CD4-positive, alpha-beta T cell (primary cell): Measurements from ENCODE around the gene ARHGAP5. TPM values are rescaled to one million over a fixed set of nuclear protein-coding genes. Genes with fewer than 3 reads are reported as not detected.

Experiments
- ATAC-seq: fragments of 200-7000 bp; cut with Tn5 transposase; one replicate; pipeline ENCODE4 v1.10.0; 2022; ENCODE audit warnings: mild to moderate bottlenecking; ENCODE audit not compliant: poor library complexity
- CTCF ChIA-PET: fragments of 350-600 bp; sonication (Branson Sonifier 250); formaldehyde crosslinking; loops from one replicate; lab custom pipeline; 2021; ENCODE audit warnings: antibody characterized with exemption, inconsistent platforms; lab: Charles Lee
- POLR2A ChIA-PET: fragments of 350-600 bp; sonication (Branson Sonifier 250); formaldehyde crosslinking; loops from one replicate; lab custom pipeline; 2021; ENCODE audit warnings: antibody characterized with exemption, inconsistent platforms; lab: Charles Lee
- DNase-seq, 14 experiments: peaks; one replicate each; pipeline ENCODE4 v3.0.0-alpha.2; 2013 to 2020; ENCODE audit warnings: mixed read lengths in 2 of 14
- H3K27ac ChIP-seq, 2 donors: one replicate each; pipeline versions ENCODE4 v1.5.1 to v1.7.0; 2013; ENCODE audit warnings: low read length in 2 of 2, low read depth in 1 of 2, mild to moderate bottlenecking in 1 of 2
- H3K27me3 ChIP-seq, 2 experiments: 1 replicate in 1 of 2; 2 replicates in 1 of 2; pipeline versions ENCODE4 v1.6.1 to v1.7.0; 2013; ENCODE audit warnings: low read length in 2 of 2, control low read depth in 1 of 2, mild to moderate bottlenecking in 1 of 2, moderate library complexity in 1 of 2; ENCODE audit not compliant: insufficient read depth in 2 of 2, control insufficient read depth in 1 of 2
- H3K36me3 ChIP-seq: one replicate; pipeline ENCODE4 v1.6.1; 2013; ENCODE audit warnings: low read length, control low read depth; ENCODE audit not compliant: insufficient read depth
- H3K4me1 ChIP-seq: one replicate; pipeline ENCODE4 v1.6.1; 2013; ENCODE audit warnings: low read length, control low read depth; ENCODE audit not compliant: insufficient read depth
- H3K4me3 ChIP-seq: one replicate; pipeline ENCODE4 v1.5.1; 2013; ENCODE audit warnings: mild to moderate bottlenecking, low read length, moderate library complexity
- H3K9me3 ChIP-seq, 2 experiments: 1 replicate in 1 of 2; 2 replicates in 1 of 2; pipeline versions ENCODE4 v1.6.1 to v1.7.0; 2013; ENCODE audit warnings: low read length in 2 of 2, mild to moderate bottlenecking in 2 of 2, control low read depth in 1 of 2, moderate library complexity in 1 of 2; ENCODE audit not compliant: control insufficient read depth in 1 of 2, insufficient read depth in 1 of 2
- H3K27ac Mint-ChIP-seq: one replicate; pipeline ENCODE4 v1.8.0; 2020; ENCODE audit warnings: mixed read lengths
- H3K27me3 Mint-ChIP-seq: one replicate; pipeline ENCODE4 v1.8.0; 2021; ENCODE audit warnings: mixed read lengths
- H3K36me3 Mint-ChIP-seq: one replicate; pipeline ENCODE4 v1.8.0; 2021; ENCODE audit warnings: low read depth, mixed read lengths
- H3K4me1 Mint-ChIP-seq: one replicate; pipeline ENCODE4 v1.8.0; 2021; ENCODE audit warnings: low read depth, mixed read lengths
- H3K4me3 Mint-ChIP-seq: one replicate; pipeline ENCODE4 v1.8.0; 2020; ENCODE audit warnings: mild to moderate bottlenecking, mixed read lengths
- H3K9me3 Mint-ChIP-seq: one replicate; pipeline ENCODE4 v1.8.0; 2020; ENCODE audit warnings: mixed read lengths
- intact Hi-C, 2 experiments: fragments of 100-400 bp; cut with DNase I in 1 of 2; cut with micrococcal nuclease in 1 of 2; formaldehyde crosslinking; loops; one replicate each; pipeline versions ENCODE4 v1.15.1 to v1.9.0; 2023 to 2025; cut with DNase I, micrococcal nuclease
- total RNA-seq, 174 experiments: library from RNA in 2 of 174; stranded (reverse) in 2 of 174; gene quantifications; one replicate each; pipeline ENCODE4 v1.2.3 and lab custom pipeline; 2021 to 2026
- TF ChIP-seq, protein P1 (sequence below): fragments of 200-600 bp; IDR thresholded peaks from one replicate; pipeline ENCODE4 v1.8.0; 2022; ENCODE audit warnings: antibody characterized with exemption, mild to moderate bottlenecking

The ARHGAP5 gene
- total RNA-seq, 2 experiments from 2014 or later, result 68.5 to 72.5 TPM

DNA sequence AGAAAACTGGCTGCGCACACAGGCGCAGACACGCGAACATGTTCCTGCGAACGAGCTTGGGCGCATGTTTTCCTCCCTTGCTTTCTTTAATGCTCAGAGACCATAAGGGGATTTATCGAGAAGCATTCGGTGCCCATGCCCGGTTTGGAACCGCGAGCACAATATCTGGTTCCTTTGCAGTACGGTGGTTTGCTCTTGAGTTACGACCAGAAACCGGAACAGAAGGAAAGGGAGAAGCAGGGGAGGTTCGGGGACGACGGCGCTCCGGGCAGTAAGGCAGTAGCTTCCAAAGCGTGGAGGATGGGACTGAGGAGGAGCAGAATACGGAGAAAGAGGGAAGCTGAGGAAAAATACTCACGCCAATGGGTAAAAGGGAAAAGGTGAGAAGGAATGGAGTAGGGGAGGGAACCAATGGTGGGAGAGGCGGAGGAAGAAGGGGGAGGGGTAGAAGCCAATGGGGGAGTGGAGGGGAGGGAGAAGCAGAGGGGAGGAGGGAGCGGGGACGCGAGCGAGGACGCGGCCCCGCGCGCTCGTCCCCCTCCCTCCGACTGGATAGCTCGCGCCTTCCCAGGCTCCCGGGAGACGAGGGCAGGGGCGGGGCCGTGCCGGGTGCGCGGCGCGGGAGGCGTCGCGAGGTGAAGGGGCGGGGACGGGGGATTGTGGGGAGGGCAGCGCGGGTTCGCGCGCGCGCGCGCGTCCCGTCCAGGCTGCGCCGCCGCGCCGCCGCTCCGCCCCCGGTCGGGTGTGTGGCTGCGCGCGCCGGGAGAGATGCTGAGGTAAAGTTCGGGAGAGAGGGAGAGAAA, 625 bp upstream of the ARHGAP5 start:
- H3K27ac Mint-ChIP-seq, result peak overlapping the region; percentile 89
- H3K27me3 ChIP-seq, result no peaks in the 10 kb centered on the region
- H3K4me3 Mint-ChIP-seq, result peak overlapping the region; percentile 96
- peak overlapping the region; percentile 57 to 75 for H3K27ac ChIP-seq
- TF ChIP-seq, protein P1, sequence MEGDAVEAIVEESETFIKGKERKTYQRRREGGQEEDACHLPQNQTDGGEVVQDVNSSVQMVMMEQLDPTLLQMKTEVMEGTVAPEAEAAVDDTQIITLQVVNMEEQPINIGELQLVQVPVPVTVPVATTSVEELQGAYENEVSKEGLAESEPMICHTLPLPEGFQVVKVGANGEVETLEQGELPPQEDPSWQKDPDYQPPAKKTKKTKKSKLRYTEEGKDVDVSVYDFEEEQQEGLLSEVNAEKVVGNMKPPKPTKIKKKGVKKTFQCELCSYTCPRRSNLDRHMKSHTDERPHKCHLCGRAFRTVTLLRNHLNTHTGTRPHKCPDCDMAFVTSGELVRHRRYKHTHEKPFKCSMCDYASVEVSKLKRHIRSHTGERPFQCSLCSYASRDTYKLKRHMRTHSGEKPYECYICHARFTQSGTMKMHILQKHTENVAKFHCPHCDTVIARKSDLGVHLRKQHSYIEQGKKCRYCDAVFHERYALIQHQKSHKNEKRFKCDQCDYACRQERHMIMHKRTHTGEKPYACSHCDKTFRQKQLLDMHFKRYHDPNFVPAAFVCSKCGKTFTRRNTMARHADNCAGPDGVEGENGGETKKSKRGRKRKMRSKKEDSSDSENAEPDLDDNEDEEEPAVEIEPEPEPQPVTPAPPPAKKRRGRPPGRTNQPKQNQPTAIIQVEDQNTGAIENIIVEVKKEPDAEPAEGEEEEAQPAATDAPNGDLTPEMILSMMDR, result no peak
- intact Hi-C loops, result loop anchor here (1.0 to 5.0 kb wide), 8 partner anchors 26 to 869 kb away; partner anchors contain the start of genes DTD2 (in 2 of the 2), HECTD1 (in 2 of the 2) and RNU6-8 (in 1 of the 2)
- peaks cover 6% of the 10 kb centered on the region for H3K4me1 ChIP-seq
- H3K9me3 Mint-ChIP-seq, result no peaks in the 10 kb centered on the region
- peaks cover 11% of the 10 kb centered on the region for H3K36me3 Mint-ChIP-seq
- ChIA-PET POLR2A (interaction anchor here (0.7 to 2.9 kb wide), 10 partner anchors 122 to 1455 kb away, joined by 3 to 54 read pairs (median 4); partner anchors contain the start of genes HEATR5A, HECTD1, RNU6-7 and RNU6-8), CTCF (interaction anchor here (0.6 to 1.8 kb wide), 3 partner anchors 12 to 150 kb away, joined by 3 to 5 read pairs (median 5); partner anchors contain the start of gene RNU6-8)
- H3K4me1 Mint-ChIP-seq, result peaks cover 44% of the 10 kb centered on the region
- H3K9me3 ChIP-seq, result no peaks in the 10 kb centered on the region
- H3K27me3 Mint-ChIP-seq, result no peaks in the 10 kb centered on the region
- ATAC-seq, result peak; percentile 55
- no peaks in the 10 kb centered on the region for H3K36me3 ChIP-seq
- peak; percentile 59 to 91 (median 73) for DNase-seq
- H3K4me3 ChIP-seq, result peak overlapping the region; percentile 92

GRCh38 chr14:32078023-32078857, 1.1 kb downstream of the ARHGAP5 start:
- POLR2A ChIA-PET, result interaction anchor here (0.7 to 2.9 kb wide), 6 partner anchors 122 to 871 kb away, joined by 3 to 54 read pairs (median 8); partner anchors contain the start of genes HEATR5A, HECTD1, RNU6-7 and RNU6-8
- H3K4me1 Mint-ChIP-seq, result peaks cover 51% of the 10 kb centered on the region

More at GRCh38 chr14:32078023-32078857, 1.1 kb downstream of the ARHGAP5 start:
- no peaks in the 10 kb centered on the region for H3K27me3 Mint-ChIP-seq
- TF ChIP-seq, protein P1, result no peak
- H3K9me3 Mint-ChIP-seq, result no peaks in the 10 kb centered on the region
- Histone ChIP-seq H3K27me3 (no peaks in the 10 kb centered on the region), H3K4me1 (peaks cover 9% of the 10 kb centered on the region), H3K36me3 (no peaks in the 10 kb centered on the region), H3K9me3 (no peaks in the 10 kb centered on the region), H3K4me3 (peak overlapping the region; percentile 92), H3K27ac (no peak overlapping the region)
- CTCF ChIA-PET, result interaction anchor here (1.0 kb wide), 1 partner anchor 870 kb away, joined by 3 read pairs; no protein-coding TSS in a partner anchor
- H3K36me3 Mint-ChIP-seq, result peaks cover 11% of the 10 kb centered on the region
- ATAC-seq, result peak; percentile 12
- intact Hi-C loops, result loop anchor here (1.0 to 5.0 kb wide), 6 partner anchors 64 to 871 kb away; partner anchors contain the start of genes HECTD1 (in 2 of the 2), DTD2 (in 1 of the 2) and RNU6-8 (in 1 of the 2)
- peak in 6 of 14 experiments; percentile 6 to 66 (median 55) for DNase-seq
- peak overlapping the region; percentile 98 for H3K4me3 Mint-ChIP-seq
- H3K27ac Mint-ChIP-seq, result peak overlapping the region; percentile 88
